Left lung (tissue), 10 donors: ENCODE results near the gene SYK. TPM values are rescaled to one million over a fixed set of nuclear protein-coding genes. Genes with fewer than 3 reads are reported as not detected.

Source experiments
- ATAC-seq: fragments of 200-7000 bp; cut with Tn5 transposase; one replicate; pipeline ENCODE4 v1.9.1; 2020; ENCODE audit warnings: moderate library complexity
- DNase-seq, 4 donors: peaks; one replicate each; pipeline ENCODE4 v3.0.0-alpha.2; 2013 to 2020
- H3K27ac ChIP-seq, 2 donors: fragments of 200-600 bp; sonication (generic) in 1 of 2; one replicate each; pipeline versions ENCODE4 v1.5.0 to v1.8.0; 2020 to 2021
- H3K27me3 ChIP-seq, 2 donors: fragments of 200-600 bp; sonication (generic) in 1 of 2; one replicate each; pipeline versions ENCODE4 v1.5.0 to v1.8.0; 2020 to 2021
- H3K36me3 ChIP-seq, 2 donors: fragments of 200-600 bp; sonication (generic) in 1 of 2; one replicate each; pipeline versions ENCODE4 v1.5.0 to v1.8.0; 2020 to 2021
- H3K4me1 ChIP-seq, 2 donors: fragments of 200-600 bp; one replicate each; pipeline ENCODE4 v1.8.0; 2021
- H3K4me3 ChIP-seq, 2 donors: fragments of 200-600 bp; sonication (generic) in 1 of 2; one replicate each; pipeline versions ENCODE4 v1.5.0 to v1.8.0; 2020 to 2021; ENCODE audit warnings: mild to moderate bottlenecking in 1 of 2
- H3K9me3 ChIP-seq, 2 donors: fragments of 200-600 bp; sonication (generic) in 1 of 2; one replicate each; pipeline versions ENCODE4 v1.5.0 to v1.8.0; 2020 to 2021
- intact Hi-C, 2 donors: fragments of 100-400 bp; cut with DNase I; formaldehyde crosslinking; loops; one replicate each; pipeline versions ENCODE4 v1.11.2 to v1.14.2; 2022
- polyA plus RNA-seq, 6 donors: library from polyadenylated mRNA; unstranded; fragments of 120-200 nt; gene quantifications; one replicate each; pipeline ENCODE4 v1.2.1, GENCODE V29; 2013; ENCODE audit not compliant: insufficient read length in 6 of 6
- total RNA-seq, 2 donors: library from RNA; stranded (reverse); fragmentation: NEBNext Ultra II Directional; extraction: Animal tissue kit (Norgen Biotek cat#: 25700); gene quantifications; one replicate each; pipeline ENCODE4 v1.2.1, GENCODE V29; 2021
- TF ChIP-seq, protein P1 (sequence below), 2 donors: fragments of 200-600 bp; sonication (generic) in 1 of 2; IDR thresholded peaks; one replicate each; pipeline versions ENCODE4 v1.5.0 to v1.8.0; 2021; ENCODE audit warnings: antibody characterized with exemption in 2 of 2
- donor health status: DM: no; HTN: yes; CAD: no.
- donor health status: DM: no; HTN: no; CAD: no.

Gene SYK
- total and polyA plus RNA-seq, 8 donors = 16.0 to 91.8 (median 19.6) TPM

DNA sequence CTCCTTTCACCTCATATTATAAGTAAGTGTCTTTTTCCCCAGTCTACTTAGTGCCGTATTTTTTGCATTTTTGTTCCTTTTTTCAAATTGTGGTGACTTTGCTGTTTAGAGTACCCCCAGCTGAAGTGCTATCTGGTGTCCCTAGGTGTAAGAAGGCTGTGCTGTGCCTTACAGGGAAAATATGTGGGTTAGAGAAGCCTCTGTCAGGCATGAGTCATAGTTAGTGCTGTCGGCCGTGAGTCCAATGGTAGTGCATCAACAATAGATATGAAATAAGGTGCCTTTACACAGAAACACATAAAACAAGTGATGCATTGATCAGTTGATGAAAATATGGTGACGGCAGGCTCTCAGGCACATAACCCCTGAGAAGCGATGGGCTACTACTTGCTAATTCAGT is 20.1 kb downstream of the SYK start:
- ATAC-seq (no peak), DNase-seq (no peak)
- intact Hi-C loops = no loop called here
- Histone ChIP-seq H3K27ac (no peak overlapping the region), H3K27me3 (no peaks in the 10 kb centered on the region), H3K4me1 (peaks cover 0 to 16% of the 10 kb centered on the region in 2 donors), H3K9me3 (no peaks in the 10 kb centered on the region), H3K36me3 (peaks cover 0 to 9% of the 10 kb centered on the region in 2 donors), H3K4me3 (no peak overlapping the region)
- TF ChIP-seq, protein P1, sequence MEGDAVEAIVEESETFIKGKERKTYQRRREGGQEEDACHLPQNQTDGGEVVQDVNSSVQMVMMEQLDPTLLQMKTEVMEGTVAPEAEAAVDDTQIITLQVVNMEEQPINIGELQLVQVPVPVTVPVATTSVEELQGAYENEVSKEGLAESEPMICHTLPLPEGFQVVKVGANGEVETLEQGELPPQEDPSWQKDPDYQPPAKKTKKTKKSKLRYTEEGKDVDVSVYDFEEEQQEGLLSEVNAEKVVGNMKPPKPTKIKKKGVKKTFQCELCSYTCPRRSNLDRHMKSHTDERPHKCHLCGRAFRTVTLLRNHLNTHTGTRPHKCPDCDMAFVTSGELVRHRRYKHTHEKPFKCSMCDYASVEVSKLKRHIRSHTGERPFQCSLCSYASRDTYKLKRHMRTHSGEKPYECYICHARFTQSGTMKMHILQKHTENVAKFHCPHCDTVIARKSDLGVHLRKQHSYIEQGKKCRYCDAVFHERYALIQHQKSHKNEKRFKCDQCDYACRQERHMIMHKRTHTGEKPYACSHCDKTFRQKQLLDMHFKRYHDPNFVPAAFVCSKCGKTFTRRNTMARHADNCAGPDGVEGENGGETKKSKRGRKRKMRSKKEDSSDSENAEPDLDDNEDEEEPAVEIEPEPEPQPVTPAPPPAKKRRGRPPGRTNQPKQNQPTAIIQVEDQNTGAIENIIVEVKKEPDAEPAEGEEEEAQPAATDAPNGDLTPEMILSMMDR (IDR thresholded peaks at IDR 0.05) = no peak

DNA sequence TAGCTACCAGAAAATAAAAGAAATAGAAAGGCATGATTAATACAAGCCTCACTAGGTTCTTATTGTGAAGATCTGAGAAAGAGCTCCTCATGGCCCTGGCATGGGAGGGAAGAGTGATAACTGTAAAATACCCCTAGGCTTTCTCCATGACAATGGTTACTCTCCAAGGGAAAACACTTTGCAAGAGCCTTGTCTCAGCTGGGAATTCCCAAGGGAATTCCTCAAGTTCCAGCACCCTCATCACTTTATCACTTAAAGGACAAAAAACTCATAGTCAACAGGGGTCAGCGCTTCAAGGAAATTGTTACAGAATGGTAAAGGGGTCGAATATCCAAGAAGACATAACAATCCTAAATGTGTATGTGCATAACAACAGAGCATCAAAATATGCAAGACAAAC is 21.2 kb downstream of the SYK start:
- TF ChIP-seq, protein P1 (IDR thresholded peaks at IDR 0.05) = no peak
- ATAC-seq (no peak), DNase-seq (no peak)
- intact Hi-C loops = no loop called here
- Histone ChIP-seq H3K4me3 (no peak overlapping the region), H3K9me3 (no peaks in the 10 kb centered on the region), H3K4me1 (peaks cover 0 to 21% of the 10 kb centered on the region in 2 donors), H3K27me3 (no peaks in the 10 kb centered on the region), H3K27ac (no peak overlapping the region), H3K36me3 (peaks cover 0 to 9% of the 10 kb centered on the region in 2 donors)

DNA sequence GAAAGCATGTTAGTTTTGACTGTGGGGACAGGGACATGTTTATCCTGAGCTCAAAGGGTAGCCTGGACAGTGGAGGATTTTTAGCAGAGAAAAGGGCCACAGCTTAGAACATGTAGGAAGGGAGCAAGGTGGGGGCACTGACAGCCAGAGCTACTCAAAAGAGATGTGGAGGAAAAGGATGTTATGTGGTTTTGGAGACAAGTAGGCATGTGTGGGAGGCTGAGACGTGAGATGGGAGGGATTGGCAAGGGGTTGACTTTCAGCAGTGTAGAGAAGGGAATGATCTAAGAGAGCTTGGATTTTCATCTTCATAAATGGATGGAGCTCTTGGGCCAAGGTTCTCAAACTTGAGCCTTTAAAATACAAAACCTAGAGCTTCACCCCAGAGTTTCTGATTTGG is 24.0 kb downstream of the SYK start:
- TF ChIP-seq, protein P1 (IDR thresholded peaks at IDR 0.05) = no peak
- intact Hi-C loops = no loop called here
- DNase-seq (no peak), ATAC-seq (no peak)
- Histone ChIP-seq H3K4me3 (no peak overlapping the region), H3K36me3 (peaks cover 0 to 1% of the 10 kb centered on the region in 2 donors), H3K4me1 (peaks cover 0 to 25% of the 10 kb centered on the region in 2 donors), H3K27me3 (no peaks in the 10 kb centered on the region), H3K9me3 (no peaks in the 10 kb centered on the region), H3K27ac (no peak overlapping the region)

DNA sequence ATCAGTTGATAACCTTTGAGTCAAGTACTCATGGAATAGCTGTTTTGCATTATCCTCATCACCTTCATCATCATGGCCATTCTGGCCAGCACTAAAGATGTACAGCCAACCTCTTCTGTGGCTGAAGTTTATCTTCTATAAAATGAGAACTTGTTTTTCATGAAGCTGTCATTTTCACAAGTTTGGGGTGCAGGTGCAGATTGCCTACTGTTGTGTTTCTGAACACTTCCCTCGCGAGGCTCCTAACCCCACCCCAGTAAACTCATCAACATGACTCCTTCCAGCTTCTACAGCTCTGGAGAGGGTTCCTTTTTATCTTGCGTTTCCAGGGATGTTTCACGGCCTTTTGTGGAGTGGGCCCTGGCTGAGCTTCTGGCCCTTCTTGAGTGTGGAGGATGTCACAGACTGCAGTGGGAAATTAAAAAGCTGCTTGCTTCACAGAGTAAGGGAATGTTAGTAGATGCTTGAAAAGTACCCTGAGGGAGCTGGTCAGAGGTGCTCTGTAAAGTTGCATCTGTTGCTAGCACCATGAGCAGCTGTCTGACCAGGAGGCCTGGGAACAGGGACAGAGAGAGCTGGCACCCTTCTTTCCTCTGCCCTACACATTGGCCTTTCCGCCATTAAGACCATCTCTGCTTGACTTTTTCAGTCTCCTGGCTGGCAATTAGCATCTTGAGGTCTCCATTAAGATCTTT is 24.9 kb downstream of the SYK start:
- intact Hi-C loops = no loop called here
- DNase-seq = no peak
- TF ChIP-seq, protein P1 (IDR thresholded peaks at IDR 0.05) = no peak
- Histone ChIP-seq H3K4me1 (peaks cover 0 to 24% of the 10 kb centered on the region in 2 donors), H3K4me3 (no peak overlapping the region), H3K27me3 (no peaks in the 10 kb centered on the region), H3K36me3 (no peaks in the 10 kb centered on the region), H3K27ac (peak overlapping the region in 1 of 2 donors; percentile 72), H3K9me3 (no peaks in the 10 kb centered on the region)
- no peak for ATAC-seq

DNA sequence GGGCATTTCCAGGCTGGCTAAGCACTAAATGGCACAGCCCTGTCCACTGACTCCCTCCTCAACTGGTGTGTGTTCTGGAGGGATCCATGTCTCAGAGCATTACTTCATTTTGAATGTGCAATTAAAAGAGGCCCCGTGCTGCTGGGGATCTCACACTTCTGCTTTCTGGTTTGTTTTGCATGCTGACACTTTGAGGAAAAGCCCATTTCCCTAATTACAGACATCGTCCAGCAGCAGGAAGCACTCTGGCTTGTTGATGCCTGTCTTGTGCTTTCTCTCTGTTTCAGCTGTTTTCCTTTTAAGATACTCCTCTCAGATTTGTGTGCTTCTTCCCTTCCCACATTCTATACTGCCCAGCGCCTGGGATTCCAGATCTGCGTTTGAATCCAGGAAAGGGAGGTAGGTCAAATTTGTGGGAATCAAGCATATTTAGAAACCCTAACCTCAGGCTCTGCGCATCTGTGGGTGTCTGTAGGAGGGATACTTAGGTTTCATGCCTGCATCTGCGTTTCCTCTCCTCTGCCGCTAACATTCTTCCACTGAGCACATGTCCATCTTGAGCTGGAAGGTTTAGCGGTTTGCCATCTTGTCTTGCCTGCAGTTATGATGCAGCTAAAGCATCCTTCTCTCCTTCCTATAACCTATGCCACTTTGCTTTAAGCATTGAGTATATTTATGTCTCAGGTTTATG is 25.7 kb downstream of the SYK start:
- Histone ChIP-seq H3K9me3 (no peaks in the 10 kb centered on the region), H3K4me3 (no peak overlapping the region), H3K27me3 (no peaks in the 10 kb centered on the region), H3K36me3 (peaks cover 0 to under 1% of the 10 kb centered on the region in 2 donors), H3K27ac (peak overlapping the region in 1 of 2 donors; percentile 72), H3K4me1 (peaks cover 0 to 21% of the 10 kb centered on the region in 2 donors)
- DNase-seq (peak in 1 of 4 donors; percentile 50), ATAC-seq (peak; percentile 81)
- TF ChIP-seq, protein P1 (IDR thresholded peaks at IDR 0.05) = no peak
- intact Hi-C loops = no loop called here
